Endodermal cell (in vitro differentiated cells): ENCODE data around the gene TSPAN18. TPM values are rescaled to one million over a fixed set of nuclear protein-coding genes. Genes with fewer than 3 reads are reported as not detected.
A peak's percentile ranks its signal among the peaks of the same experiment; 100 is the strongest.

Experiments
- DNase-seq: peaks from one replicate; pipeline ENCODE4 v3.0.0-alpha.2; 2017
- H3K27ac ChIP-seq: 2 replicates; pipeline ENCODE4 v1.5.1; 2013; ENCODE audit warnings: mild to moderate bottlenecking, low read depth, low read length, moderate library complexity
- H3K27me3 ChIP-seq: 2 replicates; pipeline ENCODE4 v1.6.1; 2013; ENCODE audit warnings: mild to moderate bottlenecking, low read length, moderate library complexity; ENCODE audit not compliant: insufficient read depth, control insufficient read depth, poor library complexity, severe bottlenecking
- H3K36me3 ChIP-seq: 2 replicates; pipeline ENCODE4 v1.7.0; 2013; ENCODE audit warnings: mild to moderate bottlenecking, low read length, moderate library complexity; ENCODE audit not compliant: control insufficient read depth, insufficient read depth
- H3K4me1 ChIP-seq: one replicate; pipeline ENCODE4 v1.7.0; 2013; ENCODE audit warnings: low read length; ENCODE audit not compliant: control insufficient read depth, insufficient read depth
- H3K4me3 ChIP-seq: 2 replicates; pipeline ENCODE4 v1.5.1; 2013; ENCODE audit warnings: mild to moderate bottlenecking, low read length, moderate library complexity
- H3K9ac ChIP-seq: 2 replicates; pipeline ENCODE4 v1.6.1; 2013; ENCODE audit warnings: mild to moderate bottlenecking, low read length, moderate library complexity; ENCODE audit not compliant: poor library complexity, severe bottlenecking; ENCODE audit errors: extremely low read depth
- H3K9me3 ChIP-seq: 2 replicates; pipeline ENCODE4 v1.6.1; 2013; ENCODE audit warnings: mild to moderate bottlenecking, low read length, moderate library complexity; ENCODE audit not compliant: control insufficient read depth
- H3K27ac Mint-ChIP-seq: 2 replicates; pipeline ENCODE4 v1.8.0; 2020; ENCODE audit warnings: mixed read lengths
- H3K27me3 Mint-ChIP-seq: 2 replicates; pipeline ENCODE4 v1.8.0; 2021; ENCODE audit warnings: mild to moderate bottlenecking, mixed read lengths; ENCODE audit not compliant: insufficient read depth
- H3K36me3 Mint-ChIP-seq: 2 replicates; pipeline ENCODE4 v1.8.0; 2020; ENCODE audit warnings: low read depth, mixed read lengths
- H3K4me1 Mint-ChIP-seq: 2 replicates; pipeline ENCODE4 v1.8.0; 2020; ENCODE audit warnings: mixed read lengths
- H3K4me3 Mint-ChIP-seq: 2 replicates; pipeline ENCODE4 v1.8.0; 2020; ENCODE audit warnings: mild to moderate bottlenecking, moderate library complexity, mixed read lengths
- H3K9me3 Mint-ChIP-seq: 2 replicates; pipeline ENCODE4 v1.8.0; 2020; ENCODE audit warnings: mild to moderate bottlenecking, mixed read lengths
- WGBS, 2 experiments: methylation state at CpG; one replicate each; pipeline versions ENCODE4 v1.1.5 to v1.1.7; 2013; ENCODE audit warnings: missing lambda C conversion rate in 2 of 2, mixed read lengths in 1 of 2; ENCODE audit not compliant: insufficient coverage in 1 of 2, insufficient read length in 1 of 2; 5-methylcytosine and 5-hydroxymethylcytosine counted together
- total RNA-seq, 2 donors: library from RNA; stranded (reverse); fragmentation: NEBNext Ultra II Directional in 1 of 2; extraction: Animal tissue kit (Norgen Biotek cat#: 25700) in 1 of 2; gene quantifications; 2 replicates in 1 of 2; 3 replicates in 1 of 2; pipeline ENCODE4 v1.2.1, GENCODE V29; 2021
- TF ChIP-seq, protein P1 (sequence below): fragments of 200-600 bp; sonication (generic); conservative IDR thresholded peaks from 2 replicates; pipeline ENCODE4 v1.5.0; 2021; ENCODE audit warnings: antibody characterized with exemption, mild to moderate bottlenecking

The TSPAN18 gene
- total RNA-seq, 2 donors from 2014 or later, result 28.0 to 28.7 TPM

DNA sequence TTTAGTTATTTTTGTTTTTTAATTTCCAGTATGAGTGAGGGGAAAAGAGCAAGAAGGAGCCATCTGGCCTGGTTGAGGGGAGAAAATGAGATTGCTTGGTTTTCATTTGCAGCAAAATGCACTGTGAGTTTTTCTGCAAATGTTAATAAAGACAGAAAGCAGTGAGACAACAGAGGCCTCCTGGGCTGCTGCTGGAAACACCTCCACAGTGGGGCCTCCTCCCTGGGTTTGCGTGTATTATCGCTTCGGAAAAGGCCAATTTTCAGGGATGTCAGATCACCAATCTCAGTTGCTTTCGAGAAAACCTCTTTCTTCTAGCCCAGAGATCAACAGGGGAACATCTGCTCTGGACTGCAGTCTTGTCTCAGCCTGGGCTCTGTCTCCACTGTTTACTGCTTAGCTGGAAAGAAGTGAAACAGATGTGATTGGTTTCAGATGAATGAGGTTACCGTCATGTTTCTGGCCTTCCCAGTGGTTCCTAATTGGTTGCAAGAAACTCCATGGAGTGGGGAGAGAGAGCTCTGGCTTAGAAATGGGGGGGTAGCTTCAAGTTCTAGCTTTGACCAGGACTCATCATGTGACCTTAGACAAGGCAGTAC, 17.3 kb downstream of the TSPAN18 start:
- no peaks in the 10 kb centered on the region for H3K9me3 Mint-ChIP-seq
- H3K27me3 Mint-ChIP-seq, result peaks cover 15% of the 10 kb centered on the region
- TF ChIP-seq, protein P1, sequence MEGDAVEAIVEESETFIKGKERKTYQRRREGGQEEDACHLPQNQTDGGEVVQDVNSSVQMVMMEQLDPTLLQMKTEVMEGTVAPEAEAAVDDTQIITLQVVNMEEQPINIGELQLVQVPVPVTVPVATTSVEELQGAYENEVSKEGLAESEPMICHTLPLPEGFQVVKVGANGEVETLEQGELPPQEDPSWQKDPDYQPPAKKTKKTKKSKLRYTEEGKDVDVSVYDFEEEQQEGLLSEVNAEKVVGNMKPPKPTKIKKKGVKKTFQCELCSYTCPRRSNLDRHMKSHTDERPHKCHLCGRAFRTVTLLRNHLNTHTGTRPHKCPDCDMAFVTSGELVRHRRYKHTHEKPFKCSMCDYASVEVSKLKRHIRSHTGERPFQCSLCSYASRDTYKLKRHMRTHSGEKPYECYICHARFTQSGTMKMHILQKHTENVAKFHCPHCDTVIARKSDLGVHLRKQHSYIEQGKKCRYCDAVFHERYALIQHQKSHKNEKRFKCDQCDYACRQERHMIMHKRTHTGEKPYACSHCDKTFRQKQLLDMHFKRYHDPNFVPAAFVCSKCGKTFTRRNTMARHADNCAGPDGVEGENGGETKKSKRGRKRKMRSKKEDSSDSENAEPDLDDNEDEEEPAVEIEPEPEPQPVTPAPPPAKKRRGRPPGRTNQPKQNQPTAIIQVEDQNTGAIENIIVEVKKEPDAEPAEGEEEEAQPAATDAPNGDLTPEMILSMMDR, result no peak
- Histone ChIP-seq H3K27me3 (no peaks in the 10 kb centered on the region), H3K36me3 (no peaks in the 10 kb centered on the region), H3K27ac (no peak overlapping the region), H3K4me1 (no peaks in the 10 kb centered on the region), H3K9me3 (no peaks in the 10 kb centered on the region), H3K4me3 (no peak overlapping the region), H3K9ac (no peak overlapping the region)
- no peak overlapping the region for H3K4me3 Mint-ChIP-seq
- no peaks in the 10 kb centered on the region for H3K36me3 Mint-ChIP-seq
- WGBS, 2 experiments, result 81 to 84% methylated on average over 2 to 5 of the region's 5 CpGs
- peak overlapping the region; percentile 52 for H3K27ac Mint-ChIP-seq
- DNase-seq, result peak; percentile 41
- peaks cover 20% of the 10 kb centered on the region for H3K4me1 Mint-ChIP-seq

DNA sequence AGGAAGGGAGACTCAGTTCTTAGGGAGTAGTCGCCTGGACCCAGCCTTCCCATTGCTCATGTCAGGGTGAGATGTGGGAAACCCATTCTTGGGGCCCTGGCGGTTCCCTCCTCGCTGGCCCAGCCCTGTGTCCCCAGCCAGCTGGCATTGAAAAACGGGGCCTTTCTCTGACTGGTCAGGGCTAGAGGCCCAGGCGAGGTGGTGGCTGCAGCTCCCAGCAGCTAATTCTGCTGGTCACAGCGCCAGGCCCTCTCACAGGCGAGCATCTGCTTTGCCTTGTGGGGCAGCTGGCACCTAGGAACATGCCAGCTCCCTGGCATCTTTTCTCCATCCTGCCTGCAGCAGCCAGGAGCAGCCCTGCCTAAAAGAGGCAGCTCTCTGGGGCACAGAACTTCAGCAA, 20.1 kb downstream of the TSPAN18 start:
- Mint-ChIP-seq H3K27ac (no peak overlapping the region), H3K9me3 (no peaks in the 10 kb centered on the region), H3K4me3 (no peak overlapping the region), H3K4me1 (peaks cover 8% of the 10 kb centered on the region), H3K36me3 (no peaks in the 10 kb centered on the region), H3K27me3 (peaks cover 19% of the 10 kb centered on the region)
- Histone ChIP-seq H3K27me3 (no peaks in the 10 kb centered on the region), H3K36me3 (no peaks in the 10 kb centered on the region), H3K4me3 (no peak overlapping the region), H3K9ac (no peak overlapping the region), H3K27ac (no peak overlapping the region), H3K9me3 (no peaks in the 10 kb centered on the region), H3K4me1 (no peaks in the 10 kb centered on the region)
- WGBS, 2 experiments, result 92 to 98% methylated on average over 5 to 7 of the region's 7 CpGs
- TF ChIP-seq, protein P1, result no peak
- peak; percentile 28 for DNase-seq

DNA sequence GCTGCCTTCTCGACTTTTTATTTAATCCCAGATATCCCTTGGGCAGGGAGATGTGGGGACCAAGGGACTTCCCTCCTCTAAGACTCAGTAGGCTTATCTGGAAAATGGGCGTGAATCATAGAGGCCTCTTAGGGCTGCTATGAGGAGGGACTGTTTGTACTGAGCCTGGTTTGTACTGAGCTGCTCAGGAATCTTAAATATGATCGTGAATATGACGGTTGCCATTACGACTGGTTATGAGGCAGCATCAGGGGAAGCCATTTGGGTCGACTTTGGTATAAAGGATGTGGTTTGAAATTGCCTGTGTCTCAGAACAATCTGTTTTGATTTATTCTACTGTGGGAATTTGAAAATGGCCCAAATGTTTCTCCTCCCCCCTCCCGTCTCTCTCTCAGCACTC, 20.6 kb downstream of the TSPAN18 start:
- Mint-ChIP-seq H3K9me3 (no peaks in the 10 kb centered on the region), H3K4me3 (no peak overlapping the region), H3K27ac (no peak overlapping the region), H3K36me3 (no peaks in the 10 kb centered on the region), H3K27me3 (peaks cover 23% of the 10 kb centered on the region), H3K4me1 (peaks cover 7% of the 10 kb centered on the region)
- Histone ChIP-seq H3K27me3 (no peaks in the 10 kb centered on the region), H3K4me1 (no peaks in the 10 kb centered on the region), H3K9ac (no peak overlapping the region), H3K36me3 (no peaks in the 10 kb centered on the region), H3K4me3 (no peak overlapping the region), H3K9me3 (no peaks in the 10 kb centered on the region), H3K27ac (no peak overlapping the region)
- TF ChIP-seq, protein P1, result no peak
- WGBS, 2 experiments, result 94 to 100% methylated on average over 3 to 7 of the region's 7 CpGs
- DNase-seq, result no peak
